ENCODE data around the gene FBXL4.

FBXL4 gene

GRCh38 chr6:98937351-98937750, 10.4 kb downstream of the FBXL4 start:
- no peaks in the 10 kb centered on the region for H3K27me3 Mint-ChIP-seq (ENCODE audit: low read depth)
- peaks cover 3% of the 10 kb centered on the region for H3K4me1 Mint-ChIP-seq
- no peak overlapping the region for H3K4me3 Mint-ChIP-seq
- no peak for TF ChIP-seq CTCF (IDR thresholded peaks at IDR 0.05; ENCODE audit: unreplicated experiment in 3 of 3)
- H3K27ac Mint-ChIP-seq, result no peak overlapping the region
- H3K36me3 Mint-ChIP-seq (ENCODE audit: low read depth), result peaks cover 62% of the 10 kb centered on the region
- H3K9me3 Mint-ChIP-seq, result peaks cover 35% of the 10 kb centered on the region

GRCh38 chr6:98932381-98932780, 15.4 kb downstream of the FBXL4 start:
- Mint-ChIP-seq H3K27me3 (ENCODE audit: low read depth) (no peaks in the 10 kb centered on the region), H3K27ac (peak overlapping the region in 2 of 3 experiments; percentile 67 to 80), H3K36me3 (ENCODE audit: low read depth) (peaks cover 37% of the 10 kb centered on the region), H3K4me1 (peaks cover 5% of the 10 kb centered on the region), H3K4me3 (no peak overlapping the region), H3K9me3 (peaks cover 4% of the 10 kb centered on the region)
- no peak for TF ChIP-seq CTCF (IDR thresholded peaks at IDR 0.05; ENCODE audit: unreplicated experiment in 3 of 3)

GRCh38 chr6:98931696-98932095, 16.1 kb downstream of the FBXL4 start:
- Mint-ChIP-seq H3K27ac (peak overlapping the region; percentile 29 to 80 (median 53)), H3K4me1 (peaks cover 7% of the 10 kb centered on the region), H3K27me3 (ENCODE audit: low read depth) (no peaks in the 10 kb centered on the region), H3K36me3 (ENCODE audit: low read depth) (peaks cover 37% of the 10 kb centered on the region), H3K4me3 (no peak overlapping the region), H3K9me3 (peaks cover 2% of the 10 kb centered on the region)
- no peak for TF ChIP-seq CTCF (IDR thresholded peaks at IDR 0.05; ENCODE audit: unreplicated experiment in 3 of 3)

GRCh38 chr6:98929498-98930060, 18.2 kb downstream of the FBXL4 start:
- H3K27ac Mint-ChIP-seq, result peak overlapping the region in 2 of 3 experiments; percentile 6 to 14
- peaks cover 40% of the 10 kb centered on the region for H3K36me3 Mint-ChIP-seq (ENCODE audit: low read depth)
- peaks cover 15% of the 10 kb centered on the region for H3K4me1 Mint-ChIP-seq
- H3K9me3 Mint-ChIP-seq, result peaks cover 2% of the 10 kb centered on the region
- no peak for TF ChIP-seq CTCF (IDR thresholded peaks at IDR 0.05; ENCODE audit: unreplicated experiment in 3 of 3)
- no peaks in the 10 kb centered on the region for H3K27me3 Mint-ChIP-seq (ENCODE audit: low read depth)
- no peak overlapping the region for H3K4me3 Mint-ChIP-seq

- Mint-ChIP-seq H3K9me3 (no peaks in the 10 kb centered on the region), H3K4me1 (peaks cover 15% of the 10 kb centered on the region), H3K4me3 (no peak overlapping the region), H3K27me3 (ENCODE audit: low read depth) (no peaks in the 10 kb centered on the region), H3K36me3 (ENCODE audit: low read depth) (peaks cover 33% of the 10 kb centered on the region), H3K27ac (peak overlapping the region in 2 of 3 experiments; percentile 12 to 25)
- no peak for TF ChIP-seq CTCF (IDR thresholded peaks at IDR 0.05; ENCODE audit: unreplicated experiment in 3 of 3)
Observed at GRCh38 chr6:98928688-98929087, 19.1 kb downstream of the FBXL4 start.

GRCh38 chr6:98927534-98927933, 20.2 kb downstream of the FBXL4 start:
- H3K27me3 Mint-ChIP-seq (ENCODE audit: low read depth), result no peaks in the 10 kb centered on the region
- peaks cover 18% of the 10 kb centered on the region for H3K4me1 Mint-ChIP-seq
- H3K27ac Mint-ChIP-seq, result peak overlapping the region; percentile 21 to 87 (median 25)
- peaks cover 37% of the 10 kb centered on the region for H3K36me3 Mint-ChIP-seq (ENCODE audit: low read depth)
- no peak for TF ChIP-seq CTCF (IDR thresholded peaks at IDR 0.05; ENCODE audit: unreplicated experiment in 3 of 3)
- no peaks in the 10 kb centered on the region for H3K9me3 Mint-ChIP-seq
- no peak overlapping the region for H3K4me3 Mint-ChIP-seq
